Middle frontal gyrus (tissue), 1 donor: ENCODE data around the gene WT1.

Experiments
- DNase-seq: peaks from one replicate; pipeline ENCODE4 v3.0.0-alpha.2; 2015; ENCODE audit warnings: low spot score; ENCODE audit errors: extremely low spot score

WT1 gene

GRCh38 chr11:32438866-32439489, 3.6 kb upstream of the WT1 start:
- DNase-seq: no peak

- DNase-seq: no peak
These were observed 3.1 kb upstream of the WT1 start for GRCh38 chr11:32438346-32438865.

- DNase-seq: no peak
These were observed 2.4 kb upstream of the WT1 start for GRCh38 chr11:32437495-32438345.

GRCh38 chr11:32436751-32437494, 1.6 kb upstream of the WT1 start:
- no peak for DNase-seq

GRCh38 chr11:32435942-32436750, 807 bp upstream of the WT1 start:
- no peak for DNase-seq

GRCh38 chr11:32435152-32435480, 223 bp downstream of the WT1 start:
- no peak for DNase-seq

GRCh38 chr11:32434356-32435151, 785 bp downstream of the WT1 start:
- no peak for DNase-seq

GRCh38 chr11:32433914-32434355, 1.4 kb downstream of the WT1 start:
- no peak for DNase-seq

GRCh38 chr11:32433101-32433913, 2.0 kb downstream of the WT1 start:
- DNase-seq: no peak

- DNase-seq: no peak
These were observed 2.8 kb downstream of the WT1 start for GRCh38 chr11:32432565-32432964.

- DNase-seq: no peak
These were observed 4.6 kb downstream of the WT1 start for GRCh38 chr11:32430568-32431381.

- no peak for DNase-seq
These were observed 5.9 kb downstream of the WT1 start for GRCh38 chr11:32429477-32429876.

GRCh38 chr11:32428665-32429303, 6.6 kb downstream of the WT1 start:
- DNase-seq: no peak

GRCh38 chr11:32427935-32428664, 7.2 kb downstream of the WT1 start:
- DNase-seq: no peak

- DNase-seq: no peak
These were observed 7.8 kb downstream of the WT1 start for GRCh38 chr11:32427616-32427934.

- DNase-seq: no peak
These were observed 8.3 kb downstream of the WT1 start for GRCh38 chr11:32426819-32427615.

- no peak for DNase-seq
These were observed 9.1 kb downstream of the WT1 start for GRCh38 chr11:32426192-32426591.
